Measurements from ENCODE around the gene MOB3A.

The MOB3A gene

GRCh38 chr19:2123682-2124387 is 27.7 kb upstream of the MOB3A start:
- in situ Hi-C loops (cut with MboI; ENCODE audit: low sequenced_read_pairs), result no loop called here

GRCh38 chr19:2122982-2123381 is 26.9 kb upstream of the MOB3A start:
- in situ Hi-C loops (cut with MboI; ENCODE audit: low sequenced_read_pairs), result no loop called here

GRCh38 chr19:2122251-2122650 is 26.1 kb upstream of the MOB3A start:
- in situ Hi-C loops (cut with MboI; ENCODE audit: low sequenced_read_pairs), result no loop called here

- in situ Hi-C loops (cut with MboI; ENCODE audit: low sequenced_read_pairs), result no loop called here
These were observed 25.4 kb upstream of the MOB3A start for GRCh38 chr19:2121416-2122051.

- in situ Hi-C loops (cut with MboI; ENCODE audit: low sequenced_read_pairs), result no loop called here
These were observed 24.7 kb upstream of the MOB3A start for GRCh38 chr19:2120821-2121220.

- in situ Hi-C loops (cut with MboI; ENCODE audit: low sequenced_read_pairs), result no loop called here
These were observed 24.0 kb upstream of the MOB3A start for GRCh38 chr19:2119921-2120785.

GRCh38 chr19:2118438-2118837 is 22.3 kb upstream of the MOB3A start:
- in situ Hi-C loops (cut with MboI; ENCODE audit: low sequenced_read_pairs), result no loop called here

GRCh38 chr19:2117215-2117960 is 21.3 kb upstream of the MOB3A start:
- in situ Hi-C loops (cut with MboI; ENCODE audit: low sequenced_read_pairs), result no loop called here

GRCh38 chr19:2116507-2116906 is 20.4 kb upstream of the MOB3A start:
- in situ Hi-C loops (cut with MboI; ENCODE audit: low sequenced_read_pairs), result no loop called here

- in situ Hi-C loops (cut with MboI; ENCODE audit: low sequenced_read_pairs), result no loop called here
These were observed 19.8 kb upstream of the MOB3A start for GRCh38 chr19:2115911-2116426.

- in situ Hi-C loops (cut with MboI; ENCODE audit: low sequenced_read_pairs), result no loop called here
These were observed 19.2 kb upstream of the MOB3A start for GRCh38 chr19:2115324-2115723.

- in situ Hi-C loops (cut with MboI; ENCODE audit: low sequenced_read_pairs), result no loop called here
These were observed 18.7 kb upstream of the MOB3A start for GRCh38 chr19:2114821-2115220.

- in situ Hi-C loops (cut with MboI; ENCODE audit: low sequenced_read_pairs), result no loop called here
These were observed 18.1 kb upstream of the MOB3A start for GRCh38 chr19:2114218-2114617.

GRCh38 chr19:2113439-2114211 is 17.5 kb upstream of the MOB3A start:
- in situ Hi-C loops (cut with MboI; ENCODE audit: low sequenced_read_pairs), result no loop called here

GRCh38 chr19:2112516-2113320 is 16.6 kb upstream of the MOB3A start:
- in situ Hi-C loops (cut with MboI; ENCODE audit: low sequenced_read_pairs), result no loop called here

GRCh38 chr19:2111886-2112285 is 15.8 kb upstream of the MOB3A start:
- in situ Hi-C loops (cut with MboI; ENCODE audit: low sequenced_read_pairs), result no loop called here

GRCh38 chr19:2111425-2111824 is 15.3 kb upstream of the MOB3A start:
- in situ Hi-C loops (cut with MboI; ENCODE audit: low sequenced_read_pairs), result no loop called here

GRCh38 chr19:2110822-2111221 is 14.7 kb upstream of the MOB3A start:
- in situ Hi-C loops (cut with MboI; ENCODE audit: low sequenced_read_pairs), result no loop called here

Data from HL-60/S4 treated with retinoic acid at 250 ng/mL for 4 days and 3 days (cell line).